Mesendoderm (in vitro differentiated cells): ENCODE results near the gene PPEF2.
"Not testable (repeated sequence)": the region's sequence is repeated elsewhere in the genome, so short reads cannot be mapped to it uniquely, and the experiment has no call there.

Experiments used
- DNase-seq: peaks from one replicate; pipeline ENCODE4 v3.0.0; 2013
- H2AK5ac ChIP-seq: 2 replicates; pipeline ENCODE4 v1.6.1; 2013; ENCODE audit warnings: low read length, inconsistent platforms
- H2BK120ac ChIP-seq: 2 replicates; pipeline ENCODE4 v1.6.1; 2013; ENCODE audit warnings: low read depth, mild to moderate bottlenecking, low read length, moderate library complexity, mixed read lengths
- H2BK15ac ChIP-seq: replicated peaks from 2 replicates; pipeline ENCODE4 v1.6.1; 2013; ENCODE audit warnings: low read depth, mild to moderate bottlenecking, moderate library complexity
- H2BK5ac ChIP-seq: 2 replicates; pipeline ENCODE4 v1.6.1; 2013; ENCODE audit warnings: low read length, inconsistent platforms
- H3K18ac ChIP-seq: 2 replicates; pipeline ENCODE4 v1.6.1; 2013; ENCODE audit warnings: mild to moderate bottlenecking, low read length, mixed read lengths
- H3K23ac ChIP-seq: one replicate; pipeline ENCODE4 v1.6.1; 2013; ENCODE audit warnings: low read length
- H3K27ac ChIP-seq: 2 replicates; pipeline ENCODE4 v1.5.1; 2013; ENCODE audit warnings: low read depth, mild to moderate bottlenecking, inconsistent platforms, low read length, moderate library complexity
- H3K27me3 ChIP-seq: 2 replicates; pipeline ENCODE4 v1.6.1; 2013; ENCODE audit warnings: low read length, control low read depth, mild to moderate bottlenecking, inconsistent platforms; ENCODE audit not compliant: insufficient read depth, poor library complexity
- H3K36me3 ChIP-seq: 2 replicates; pipeline ENCODE4 v1.6.1; 2013; ENCODE audit warnings: low read length, inconsistent platforms; ENCODE audit not compliant: control insufficient read depth, insufficient read depth
- H3K4ac ChIP-seq: one replicate; pipeline ENCODE4 v1.6.1; 2013; ENCODE audit warnings: low read depth, mild to moderate bottlenecking, low read length, moderate library complexity
- H3K4me1 ChIP-seq: 2 replicates; pipeline ENCODE4 v1.6.1; 2013; ENCODE audit warnings: low read depth, low read length, inconsistent platforms; ENCODE audit not compliant: control insufficient read depth
- H3K4me2 ChIP-seq: 2 replicates; pipeline ENCODE4 v1.6.1; 2013; ENCODE audit warnings: low read length
- H3K4me3 ChIP-seq: 2 replicates; pipeline ENCODE4 v1.5.1; 2013; ENCODE audit warnings: mild to moderate bottlenecking, low read length
- H3K56ac ChIP-seq: one replicate; pipeline ENCODE4 v1.6.1; 2013; ENCODE audit warnings: low read length
- H3K79me1 ChIP-seq: 2 replicates; pipeline ENCODE4 v1.6.1; 2013; ENCODE audit warnings: low read length, inconsistent platforms
- H3K79me2 ChIP-seq: 2 replicates; pipeline ENCODE4 v1.6.1; 2013; ENCODE audit warnings: mild to moderate bottlenecking, low read length; ENCODE audit not compliant: control insufficient read depth, insufficient read depth
- H3K9ac ChIP-seq: 2 replicates; pipeline ENCODE4 v1.6.1; 2013; ENCODE audit warnings: low read length, inconsistent platforms
- H4K5ac ChIP-seq: one replicate; pipeline ENCODE4 v1.6.1; 2013; ENCODE audit warnings: low read length
- H4K8ac ChIP-seq: one replicate; pipeline ENCODE4 v1.6.1; 2013; ENCODE audit warnings: low read depth, mild to moderate bottlenecking, control low read depth, low read length, moderate library complexity
- WGBS: extraction: QIAGEN DNeasy Blood & Tissue Kit; methylation state at CpG from one replicate; pipeline ENCODE4 v1.1.7; 2013; ENCODE audit warnings: low lambda C conversion rate, missing lambda C conversion rate; ENCODE audit not compliant: insufficient coverage; ENCODE audit errors: extremely low coverage; 5-methylcytosine and 5-hydroxymethylcytosine counted together

The PPEF2 gene

GRCh38 chr4:75935628-75936027 lies 33.4 kb upstream of the PPEF2 start:
- Histone ChIP-seq H3K18ac (no peak overlapping the region), H3K27ac (no peak overlapping the region), H2BK5ac (no peak overlapping the region), H3K23ac (no peak overlapping the region), H3K4me3 (no peak overlapping the region), H3K56ac (no peak overlapping the region), H2AK5ac (no peak overlapping the region), H3K79me2 (no peaks in the 10 kb centered on the region), H4K5ac (no peak overlapping the region), H3K4me2 (no peak overlapping the region), H3K36me3 (no peaks in the 10 kb centered on the region), H3K79me1 (no peaks in the 10 kb centered on the region), H3K4me1 (no peaks in the 10 kb centered on the region), H2BK15ac (no peak overlapping the region), H3K4ac (no peak overlapping the region), H3K9ac (no peak overlapping the region), H2BK120ac (no peak overlapping the region), H4K8ac (no peak overlapping the region), H3K27me3 (no peaks in the 10 kb centered on the region)
- no CpG with 5 or more reads among the region's 1 CpG for WGBS
- DNase-seq, result no peak

- Histone ChIP-seq H3K36me3 (no peaks in the 10 kb centered on the region), H3K79me1 (no peaks in the 10 kb centered on the region), H3K4me3 (no peak overlapping the region), H3K27ac (no peak overlapping the region), H3K9ac (no peak overlapping the region), H3K23ac (no peak overlapping the region), H3K4me2 (no peak overlapping the region), H3K79me2 (no peaks in the 10 kb centered on the region), H3K56ac (no peak overlapping the region), H3K18ac (no peak overlapping the region), H2BK120ac (no peak overlapping the region), H2AK5ac (no peak overlapping the region), H4K5ac (no peak overlapping the region), H2BK5ac (no peak overlapping the region), H3K4me1 (no peaks in the 10 kb centered on the region), H2BK15ac (no peak overlapping the region), H3K4ac (no peak overlapping the region), H3K27me3 (no peaks in the 10 kb centered on the region), H4K8ac (no peak overlapping the region)
- whole genome bisulfite sequencing, result no CpG with 5 or more reads among the region's 3 CpGs
- DNase-seq, result no peak
Measured at GRCh38 chr4:75930152-75930551, 27.9 kb upstream of the PPEF2 start.

- not testable (repeated sequence) for H3K27ac ChIP-seq, H3K4me2 ChIP-seq, DNase-seq, H3K4me3 ChIP-seq, H2BK5ac ChIP-seq, H2BK120ac ChIP-seq, H3K27me3 ChIP-seq, H3K4me1 ChIP-seq, H4K5ac ChIP-seq, H3K79me2 ChIP-seq, H3K56ac ChIP-seq, H3K9ac ChIP-seq, H3K79me1 ChIP-seq, H2AK5ac ChIP-seq, H4K8ac ChIP-seq, H3K4ac ChIP-seq, H3K36me3 ChIP-seq, H3K23ac ChIP-seq, H2BK15ac ChIP-seq, H3K18ac ChIP-seq
- WGBS, result no CpG with 5 or more reads among the region's 11 CpGs
Measured at GRCh38 chr4:75924916-75925315, 22.7 kb upstream of the PPEF2 start.

GRCh38 chr4:75924309-75924827 lies 22.1 kb upstream of the PPEF2 start:
- Histone ChIP-seq H3K56ac (no peak overlapping the region), H2BK120ac (no peak overlapping the region), H3K4me1 (no peaks in the 10 kb centered on the region), H3K9ac (no peak overlapping the region), H3K4ac (no peak overlapping the region), H4K8ac (no peak overlapping the region), H3K18ac (no peak overlapping the region), H3K4me3 (no peak overlapping the region), H3K79me2 (no peaks in the 10 kb centered on the region), H2BK5ac (no peak overlapping the region), H3K23ac (no peak overlapping the region), H3K27me3 (no peaks in the 10 kb centered on the region), H3K36me3 (peaks cover 1% of the 10 kb centered on the region), H2AK5ac (no peak overlapping the region), H2BK15ac (no peak overlapping the region), H3K27ac (no peak overlapping the region), H4K5ac (no peak overlapping the region), H3K79me1 (no peaks in the 10 kb centered on the region), H3K4me2 (no peak overlapping the region)
- DNase-seq, result no peak
- no CpG with 5 or more reads among the region's 5 CpGs for WGBS

GRCh38 chr4:75922588-75922987 lies 20.3 kb upstream of the PPEF2 start:
- H3K9ac ChIP-seq, result no peak overlapping the region
- no peak overlapping the region for H2AK5ac ChIP-seq
- H3K27me3 ChIP-seq, result no peaks in the 10 kb centered on the region
- H3K18ac ChIP-seq, result no peak overlapping the region
- H2BK15ac ChIP-seq, result no peak overlapping the region
- H3K4me1 ChIP-seq, result no peaks in the 10 kb centered on the region
- H3K4ac ChIP-seq, result no peak overlapping the region
- peaks cover 1% of the 10 kb centered on the region for H3K36me3 ChIP-seq
- no peak overlapping the region for H4K8ac ChIP-seq
- no peak overlapping the region for H2BK5ac ChIP-seq
- no CpG with 5 or more reads among the region's 1 CpG for WGBS
- H3K4me2 ChIP-seq, result no peak overlapping the region
- no peaks in the 10 kb centered on the region for H3K79me2 ChIP-seq
- DNase-seq, result no peak
- no peak overlapping the region for H2BK120ac ChIP-seq
- H3K56ac ChIP-seq, result no peak overlapping the region
- H3K23ac ChIP-seq, result no peak overlapping the region
- H3K79me1 ChIP-seq, result no peaks in the 10 kb centered on the region
- H3K27ac ChIP-seq, result no peak overlapping the region
- no peak overlapping the region for H4K5ac ChIP-seq
- H3K4me3 ChIP-seq, result no peak overlapping the region

- DNase-seq, result no peak
- Histone ChIP-seq H2BK120ac (no peak overlapping the region), H3K27me3 (no peaks in the 10 kb centered on the region), H3K79me2 (no peaks in the 10 kb centered on the region), H3K79me1 (no peaks in the 10 kb centered on the region), H3K4me1 (no peaks in the 10 kb centered on the region), H3K27ac (no peak overlapping the region), H2AK5ac (no peak overlapping the region), H4K8ac (no peak overlapping the region), H2BK5ac (no peak overlapping the region), H3K4me3 (no peak overlapping the region), H3K4me2 (no peak overlapping the region), H3K36me3 (peaks cover 1% of the 10 kb centered on the region), H3K56ac (no peak overlapping the region), H3K4ac (no peak overlapping the region), H4K5ac (no peak overlapping the region), H2BK15ac (no peak overlapping the region), H3K23ac (no peak overlapping the region), H3K9ac (no peak overlapping the region), H3K18ac (no peak overlapping the region)
- no CpG with 5 or more reads among the region's 2 CpGs for WGBS
Measured at GRCh38 chr4:75921910-75922309, 19.7 kb upstream of the PPEF2 start.
